HepG2 (cell line): ENCODE data around the gene SMIM24. TPM values are rescaled to one million over a fixed set of nuclear protein-coding genes. Genes with fewer than 3 reads are reported as not detected.

Source experiments
- ATAC-seq: fragments of 200-7000 bp; cut with Tn5 transposase; 3 replicates; pipeline ENCODE4 v1.9.1; 2020; ENCODE audit warnings: mild to moderate bottlenecking, moderate library complexity
- BruUV-seq: library from RNA; stranded (reverse); fragments of 400-500 nt; replicated peaks from 2 replicates; lab custom pipeline; 2021; lab: Mats Ljungman, UMichigan
- CTCF ChIA-PET: fragments of 300-600 bp; formaldehyde crosslinking; extraction: SDS; loops from one replicate; lab custom pipeline; 2021; ENCODE audit warnings: low total read pairs, inconsistent platforms, low intra/inter-chr PET ratio; lab: Yijun Ruan, JAX
- POLR2A ChIA-PET: fragments of 350-600 bp; sonication (Branson Sonifier 250); formaldehyde crosslinking; loops from one replicate; lab custom pipeline; 2020; ENCODE audit warnings: antibody characterized with exemption, inconsistent platforms; lab: Yijun Ruan, JAX
- DNase-seq: peaks from one replicate; pipeline ENCODE4 v3.0.0-alpha.2; 2015; ENCODE audit warnings: low spot score
- FAIRE-seq: peaks from 3 replicates; lab custom pipeline; 2011; peaks lifted over from hg19 to GRCh38; lab: Jason Lieb, UNC
- H2AFZ ChIP-seq: one replicate; pipeline ENCODE4 v1.6.1; 2011; ENCODE audit warnings: low read length, inconsistent platforms
- H3K27ac ChIP-seq: fragments of 300-600 bp; 3 replicates; pipeline ENCODE4 v1.8.0; 2011; ENCODE audit warnings: mixed run types, mild to moderate bottlenecking, mixed read lengths, low read length, inconsistent platforms; ENCODE audit not compliant: insufficient read depth; ENCODE audit errors: extremely low read length
- H3K27me3 ChIP-seq, 2 experiments: fragments of 200-600 bp in 1 of 2; 2 replicates in 1 of 2; 3 replicates in 1 of 2; pipeline versions ENCODE4 v1.6.0 to v1.8.0; 2011; ENCODE audit warnings: low read length in 2 of 2, mild to moderate bottlenecking in 2 of 2, moderate library complexity in 2 of 2, inconsistent platforms in 1 of 2; ENCODE audit not compliant: insufficient read depth in 2 of 2, control insufficient read depth in 1 of 2
- H3K36me3 ChIP-seq, 2 experiments: fragments of 200-600 bp in 1 of 2; replicated peaks in 1 of 2; 2 replicates in 1 of 2; 3 replicates in 1 of 2; pipeline versions ENCODE4 v1.5.1 to v1.8.0; 2011; ENCODE audit warnings: low read length in 2 of 2, inconsistent platforms in 1 of 2; ENCODE audit not compliant: insufficient read depth in 2 of 2, control insufficient read depth in 1 of 2
- H3K4me1 ChIP-seq: 2 replicates; pipeline ENCODE4 v1.5.1; 2012; ENCODE audit warnings: low read length, inconsistent platforms; ENCODE audit not compliant: insufficient read depth
- H3K4me2 ChIP-seq: 2 replicates; pipeline ENCODE4 v1.6.0; 2011; ENCODE audit warnings: low read depth, low read length, inconsistent platforms
- H3K4me3 ChIP-seq, 3 experiments: fragments of 200-600 bp in 1 of 3; sonication (generic), shearing (Covaris generic) in 1 of 3; replicated peaks in 1 of 3; 2 replicates each; pipeline ENCODE4 v1.5.1; 2011 to 2016; ENCODE audit warnings: low read length in 3 of 3, inconsistent platforms in 2 of 3, low read depth in 2 of 3, mild to moderate bottlenecking in 2 of 3, control low read depth in 1 of 3, mixed read lengths in 1 of 3; ENCODE audit not compliant: insufficient read depth in 1 of 3
- H3K79me2 ChIP-seq: one replicate; pipeline ENCODE4 v1.6.1; 2011; ENCODE audit warnings: low read length, inconsistent platforms; ENCODE audit not compliant: insufficient read depth
- H3K9ac ChIP-seq: 2 replicates; pipeline ENCODE4 v1.6.0; 2011; ENCODE audit warnings: mild to moderate bottlenecking, low read depth, low read length, inconsistent platforms; ENCODE audit not compliant: insufficient read depth
- H3K9me3 ChIP-seq: 2 replicates; pipeline ENCODE4 v1.5.1; 2012; ENCODE audit warnings: mild to moderate bottlenecking, low read length
- H4K20me1 ChIP-seq: 2 replicates; pipeline ENCODE4 v1.6.0; 2011; ENCODE audit warnings: inconsistent platforms, mild to moderate bottlenecking, low read length, moderate library complexity; ENCODE audit not compliant: insufficient read depth
- HNRNPL ChIP-seq: fragments of 200-400 bp; formaldehyde crosslinking; IDR thresholded peaks from 2 replicates; pipeline ENCODE4 v1.6.1; 2017; ENCODE audit warnings: mild to moderate bottlenecking, low read depth, low read length
- ZFP36L1 ChIP-seq: sonication (generic); formaldehyde crosslinking; IDR thresholded peaks from 2 replicates; pipeline ENCODE4 v1.8.0; 2022; ENCODE audit warnings: mild to moderate bottlenecking, missing genetic modification reagents, moderate library complexity
- ZNF879 ChIP-seq: sonication (generic); formaldehyde crosslinking; IDR thresholded peaks from 2 replicates; pipeline ENCODE4 v1.8.1; 2023; ENCODE audit warnings: missing genetic modification reagents
- WGBS: methylation state at CpG from one replicate; pipeline ENCODE4 v1.1.6; 2017; ENCODE audit warnings: low lambda C conversion rate; 5-methylcytosine and 5-hydroxymethylcytosine counted together
- in situ Hi-C: cut with HindIII; loops from 2 replicates; pipeline ENCODE4 v1.10.0; 2017; ENCODE audit warnings: low pct_unique_long_range_greater_than_20kb; ENCODE audit not compliant: extremely low pct_ligation_motif_present
- intact Hi-C: fragments of 100-400 bp; cut with micrococcal nuclease; formaldehyde crosslinking; loops from one replicate; pipeline ENCODE4 v1.10.0; 2022; ENCODE audit not compliant: unreplicated experiment
- polyA plus RNA-seq, 8 experiments: library from polyadenylated mRNA; depleted of rRNA in 3 of 8; stranded (reverse) in 7 of 8; unstranded in 1 of 8; fragments of >200 nt; fragmentation: Illumina TruSeq in 4 of 8; extraction: Trizol in 4 of 8; gene quantifications; 2 replicates each; pipeline versions ENCODE4 v1.2.1 to v1.2.3, GENCODE V29; 2011 to 2016; ENCODE audit warnings: low read depth in 4 of 8, missing spikeins in 1 of 8, mixed read lengths in 1 of 8; ENCODE audit not compliant: insufficient read depth in 1 of 8
- total RNA-seq, 5 experiments: library from RNA; depleted of rRNA; stranded (reverse); fragments of >200 nt; fragmentation: Illumina TruSeq; extraction: Trizol; gene quantifications; 2 replicates each; pipeline ENCODE4 v1.2.3, GENCODE V29; 2016; ENCODE audit warnings: low read depth in 1 of 5

Gene SMIM24
- total and polyA plus RNA-seq, 2 of the 13 experiments (the other 11 are each of a cell fraction or from before 2014, with no cell fraction given) = 11.2 to 70.6 TPM

DNA sequence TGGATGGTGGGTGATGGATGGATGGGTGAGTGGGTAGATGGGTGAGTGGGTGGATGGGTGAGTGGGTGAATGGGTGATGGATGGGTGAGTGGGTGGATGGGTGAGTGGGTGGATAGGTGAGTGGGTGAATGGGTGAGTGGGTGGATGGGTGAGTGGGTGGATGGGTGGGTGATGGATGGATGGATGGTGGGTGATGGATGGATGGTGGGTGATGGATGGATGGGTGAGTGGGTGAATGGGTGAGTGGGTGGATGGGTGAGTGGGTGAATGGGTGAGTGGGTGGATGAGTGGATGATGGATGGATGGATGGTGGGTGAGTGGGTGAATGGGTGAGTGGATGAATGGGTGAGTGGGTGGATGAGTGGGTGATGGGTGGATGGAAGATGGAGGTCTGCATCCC is 2.8 kb downstream of the SMIM24 start:
- no peaks in the 10 kb centered on the region for H3K79me2 ChIP-seq
- in situ Hi-C loops = no loop called here
- no peak for DNase-seq
- H4K20me1 ChIP-seq = no peaks in the 10 kb centered on the region
- H3K27me3 ChIP-seq = no peaks in the 10 kb centered on the region
- ATAC-seq = no peak
- CTCF ChIA-PET = no interaction called here
- H3K4me2 ChIP-seq = no peak overlapping the region
- H3K9ac ChIP-seq = no peak overlapping the region
- peaks cover 32% of the 10 kb centered on the region for H3K4me1 ChIP-seq
- H3K9me3 ChIP-seq = no peaks in the 10 kb centered on the region
- FAIRE-seq = no peak
- BruUV-seq = no TSS peak
- no peak overlapping the region for H2AFZ ChIP-seq
- H3K36me3 ChIP-seq = no peaks in the 10 kb centered on the region
- no peak overlapping the region for H3K4me3 ChIP-seq
- POLR2A ChIA-PET = no interaction called here
- H3K27ac ChIP-seq = no peak overlapping the region
- intact Hi-C loops = no loop called here
- no peak for TF ChIP-seq ZNF879 (CRISPR knock-in tag)
- TF ChIP-seq HNRNPL = 0 out of 2 replicates have a peak, but pooled peaks have one; percentile 51
- TF ChIP-seq, all 625 proteins: peak for 1

DNA sequence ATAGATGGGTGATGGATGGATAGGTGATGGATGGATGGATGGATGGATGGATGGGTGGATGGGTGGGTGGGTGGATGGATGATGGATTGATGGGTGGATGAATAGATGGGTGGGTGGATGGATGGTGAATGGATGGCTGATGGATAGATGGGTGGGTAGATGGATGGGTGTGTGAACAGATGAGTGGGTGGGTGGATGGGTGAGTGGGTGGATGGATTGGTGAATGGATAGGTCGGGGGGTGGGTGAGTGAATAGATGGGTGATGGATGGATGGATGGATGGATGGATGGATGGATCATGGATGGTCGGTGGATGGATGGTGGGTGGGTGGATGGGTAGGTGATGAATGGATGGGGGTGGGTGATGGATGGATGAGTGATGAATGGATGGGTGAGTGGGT is 3.5 kb downstream of the SMIM24 start:
- H3K9me3 ChIP-seq = no peaks in the 10 kb centered on the region
- H3K4me1 ChIP-seq = peaks cover 26% of the 10 kb centered on the region
- H3K9ac ChIP-seq = no peak overlapping the region
- H2AFZ ChIP-seq = no peak overlapping the region
- H3K4me2 ChIP-seq = no peak overlapping the region
- no peaks in the 10 kb centered on the region for H3K36me3 ChIP-seq
- ChIA-PET POLR2A (no interaction called here), CTCF (no interaction called here)
- TF ChIP-seq ZFP36L1 = no peak
- in situ Hi-C loops (no loop called here), intact Hi-C loops (no loop called here)
- ATAC-seq (no peak), DNase-seq (no peak), FAIRE-seq (no peak)
- H3K79me2 ChIP-seq = no peaks in the 10 kb centered on the region
- H3K27me3 ChIP-seq = no peaks in the 10 kb centered on the region
- no TSS peak for BruUV-seq
- no peak overlapping the region for H3K27ac ChIP-seq
- H3K4me3 ChIP-seq = no peak overlapping the region
- WGBS = 87% methylated on average over 2 of the region's 2 CpGs
- H4K20me1 ChIP-seq = no peaks in the 10 kb centered on the region
